GM12878 (cell line): ENCODE measurements around the gene SPCS3. TPM values are rescaled to one million over a fixed set of nuclear protein-coding genes. Genes with fewer than 3 reads are reported as not detected.

Source experiments
- ATAC-seq: fragments of 200-7000 bp; cut with Tn5 transposase; 3 replicates; pipeline ENCODE4 v1.9.1; 2020; ENCODE audit warnings: mild to moderate bottlenecking, moderate library complexity
- BruUV-seq: library from RNA; stranded (reverse); fragments of 400-500 nt; replicated peaks from 2 replicates; lab custom pipeline; 2021; lab: Mats Ljungman, UMichigan
- CTCF ChIA-PET: fragments of 300-600 bp; sonication (Branson Sonifier 250); formaldehyde crosslinking; extraction: SDS; loops from one replicate; lab custom pipeline; 2021; ENCODE audit warnings: inconsistent platforms; lab: Yijun Ruan, JAX
- POLR2A ChIA-PET: fragments of 350-600 bp; formaldehyde crosslinking; extraction: SDS; loops from one replicate; lab custom pipeline; 2021; ENCODE audit warnings: inconsistent platforms; lab: Charles Lee
- RAD21 ChIA-PET: fragments of 300-600 bp; sonication (Branson Sonifier 250); formaldehyde crosslinking; loops from one replicate; lab custom pipeline; 2023; ENCODE audit warnings: antibody characterized with exemption; ENCODE audit not compliant: unreplicated experiment; lab: Charles Lee
- SMC1A ChIA-PET: fragments of 300-600 bp; sonication (Branson Sonifier 250); formaldehyde crosslinking; loops from one replicate; lab custom pipeline; 2023; ENCODE audit not compliant: unreplicated experiment, uncharacterized antibody; lab: Charles Lee
- DNase-seq: peaks from one replicate; pipeline ENCODE4 v3.0.0-alpha.2; 2011; ENCODE audit warnings: low read depth, low spot score
- FAIRE-seq: peaks from 3 replicates; lab custom pipeline; 2011; peaks lifted over from hg19 to GRCh38; lab: Jason Lieb, UNC
- H2AFZ ChIP-seq: 2 replicates; pipeline ENCODE4 v1.6.0; 2011; ENCODE audit warnings: low read depth, low read length, control low read depth; ENCODE audit not compliant: control insufficient read depth
- H3K27ac ChIP-seq: 2 replicates; pipeline ENCODE4 v1.5.1; 2011; ENCODE audit warnings: control low read depth; ENCODE audit not compliant: control insufficient read depth, insufficient read depth
- H3K27me3 ChIP-seq, 2 experiments: replicated peaks in 1 of 2; 2 replicates each; pipeline versions ENCODE4 v1.6.0 to v1.6.1; 2011; ENCODE audit warnings: low read length in 1 of 2; ENCODE audit not compliant: control insufficient read depth in 2 of 2, insufficient read depth in 2 of 2
- H3K36me3 ChIP-seq, 2 experiments: 2 replicates each; pipeline ENCODE4 v1.5.1; 2011; ENCODE audit warnings: low read length in 1 of 2; ENCODE audit not compliant: control insufficient read depth in 2 of 2, insufficient read depth in 2 of 2
- H3K4me1 ChIP-seq: 2 replicates; pipeline ENCODE4 v1.6.1; 2011; ENCODE audit warnings: mild to moderate bottlenecking, low read length, moderate library complexity, mixed read lengths; ENCODE audit not compliant: control insufficient read depth, insufficient read depth
- H3K4me2 ChIP-seq: 2 replicates; pipeline ENCODE4 v1.6.0; 2011; ENCODE audit warnings: control low read depth; ENCODE audit not compliant: control insufficient read depth, insufficient read depth
- H3K4me3 ChIP-seq: fragments of 200-600 bp; sonication (generic); 2 replicates; pipeline ENCODE4 v1.5.1; 2016
- H3K79me2 ChIP-seq: 2 replicates; pipeline ENCODE4 v1.6.0; 2011; ENCODE audit warnings: low read length; ENCODE audit not compliant: control insufficient read depth, insufficient read depth
- H3K9ac ChIP-seq: 2 replicates; pipeline ENCODE4 v1.8.0; 2011; ENCODE audit warnings: low read length, control low read depth, mixed read lengths; ENCODE audit not compliant: control insufficient read depth, insufficient read depth
- H3K9me3 ChIP-seq: replicated peaks from 3 replicates; pipeline ENCODE4 v1.5.1; 2011; ENCODE audit warnings: mild to moderate bottlenecking, low read length; ENCODE audit not compliant: control insufficient read depth, insufficient read depth
- H4K20me1 ChIP-seq: 2 replicates; pipeline ENCODE4 v1.6.0; 2011; ENCODE audit not compliant: control insufficient read depth, insufficient read depth
- BCL11A ChIP-seq: IDR thresholded peaks from 2 replicates; pipeline ENCODE4 v1.6.1; 2011; ENCODE audit warnings: low read depth, low read length
- BHLHE40 ChIP-seq, 2 experiments: fragments of 450-650 bp in 1 of 2; IDR thresholded peaks; 2 replicates each; pipeline ENCODE4 v1.6.1; 2011 to 2017; ENCODE audit warnings: low read depth in 2 of 2, borderline replicate concordance in 1 of 2, improper control_type of control experiment in 1 of 2, low read length in 1 of 2, mild to moderate bottlenecking in 1 of 2
- CREB1 ChIP-seq: IDR thresholded peaks from 2 replicates; pipeline ENCODE4 v1.6.1; 2012; ENCODE audit warnings: low read depth, mild to moderate bottlenecking, inconsistent platforms
- ETV6 ChIP-seq, 2 experiments: fragments of 450-650 bp in 1 of 2; IDR thresholded peaks in 1 of 2; conservative IDR thresholded peaks in 1 of 2; 2 replicates each; pipeline ENCODE4 v1.6.1; 2014; ENCODE audit warnings: antibody characterized with exemption in 1 of 2, borderline replicate concordance in 1 of 2, low read depth in 1 of 2, mild to moderate bottlenecking in 1 of 2, moderate library complexity in 1 of 2
- FOXK2 ChIP-seq: fragments of 450-650 bp; IDR thresholded peaks from 2 replicates; pipeline ENCODE4 v1.6.1; 2017; ENCODE audit warnings: mild to moderate bottlenecking, moderate library complexity
- POU2F2 ChIP-seq: IDR thresholded peaks from 3 replicates; pipeline ENCODE4 v1.6.1; 2011; ENCODE audit warnings: low read depth, mild to moderate bottlenecking, low read length, borderline replicate concordance
- RUNX3 ChIP-seq: IDR thresholded peaks from 2 replicates; pipeline ENCODE4 v1.6.1; 2012; ENCODE audit warnings: low read length, inconsistent platforms
- SKIL ChIP-seq: fragments of 450-650 bp; IDR thresholded peaks from 2 replicates; pipeline ENCODE4 v1.6.1; 2017; ENCODE audit warnings: mild to moderate bottlenecking, low read depth, inconsistent platforms; ENCODE audit not compliant: poor library complexity, severe bottlenecking
- TCF12 ChIP-seq: IDR thresholded peaks from 2 replicates; pipeline ENCODE4 v1.6.1; 2011; ENCODE audit warnings: low read depth, mild to moderate bottlenecking, low read length
- ZNF24 ChIP-seq: fragments of 450-650 bp; IDR thresholded peaks from 2 replicates; pipeline ENCODE4 v1.6.1; 2017; ENCODE audit warnings: antibody characterized with exemption, mild to moderate bottlenecking
- WGBS: methylation state at CpG from one replicate; pipeline ENCODE4 v1.1.6; 2016; ENCODE audit warnings: low lambda C conversion rate; ENCODE audit not compliant: insufficient replicate concordance, insufficient coverage; ENCODE audit errors: missing lambda C conversion rate; 5-methylcytosine and 5-hydroxymethylcytosine counted together
- in situ Hi-C: fragments of 300-500 bp; cut with MboI; formaldehyde crosslinking; loops from 9 replicates; pipeline ENCODE4 v1.14.3; 2018; ENCODE audit warnings: mixed read lengths
- intact Hi-C: fragments of 100-400 bp; cut with micrococcal nuclease; formaldehyde crosslinking; loops from one replicate; pipeline ENCODE4 v1.14.2; 2022; ENCODE audit not compliant: unreplicated experiment
- polyA plus RNA-seq, 11 experiments: library from polyadenylated mRNA; depleted of rRNA in 4 of 11; unstranded in 6 of 11; stranded (reverse) in 5 of 11; fragments of >200 nt; fragmentation: Nextera tagmentation in 4 of 11; fragmentation: Illumina TruSeq in 1 of 11; extraction: Ambion mirVana in 4 of 11; extraction: Trizol in 1 of 11; gene quantifications; 1 replicate in 1 of 11; 2 replicates in 10 of 11; pipeline versions ENCODE4 v1.2.1 to v1.2.3, GENCODE V29; 2011 to 2016; ENCODE audit warnings: inconsistent platforms in 2 of 11, missing spikeins in 2 of 11, low read depth in 1 of 11
- total RNA-seq, 4 experiments: library from RNA; depleted of rRNA in 3 of 4; stranded (reverse); fragments of >200 nt in 3 of 4; fragmentation: Illumina TruSeq in 1 of 4; extraction: Trizol in 1 of 4; gene quantifications; 2 replicates each; pipeline versions ENCODE4 v1.2.1 to v1.2.3, GENCODE V29; 2013 to 2021
- TF ChIP-seq, protein P1 (sequence below): IDR thresholded peaks from 2 replicates; pipeline ENCODE4 v1.6.1; 2011; ENCODE audit warnings: low read depth, low read length, improper control_type of control experiment, borderline replicate concordance
- TF ChIP-seq, protein P2 (sequence below): IDR thresholded peaks from 2 replicates; pipeline ENCODE4 v1.6.1; 2012; ENCODE audit warnings: mild to moderate bottlenecking, low read depth, low read length

The SPCS3 gene
- total and polyA plus RNA-seq, 10 of the 15 experiments (the other 5 are each of a cell fraction or from before 2014, with no cell fraction given) = 50.0 to 151 (median 76.4) TPM

DNA sequence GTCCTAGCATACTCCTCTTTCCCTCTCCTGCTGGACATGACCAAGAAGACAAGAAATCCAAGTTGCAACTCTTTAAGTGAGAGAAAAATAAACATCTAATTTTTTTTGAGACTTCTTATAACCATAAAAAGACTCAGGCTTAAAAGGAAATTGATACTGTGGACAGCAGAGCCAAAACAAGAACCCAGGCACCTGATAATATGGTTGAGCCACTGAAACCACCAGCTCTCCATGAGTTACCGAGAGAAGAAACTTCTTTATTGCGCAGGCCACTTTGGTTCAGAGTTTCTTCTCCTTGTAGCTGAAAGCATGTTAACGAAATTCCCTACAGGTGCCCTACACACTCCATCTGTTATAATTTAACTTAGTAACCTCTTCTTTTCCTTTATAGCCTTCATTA, 11.3 kb upstream of the SPCS3 start:
- FAIRE-seq = no peak
- in situ Hi-C loops (loop anchor here (5.0 kb wide), 1 partner anchor 111 kb away; the partner anchor contains the start of gene SPATA4), intact Hi-C loops (no loop called here)
- Histone ChIP-seq H2AFZ (no peak overlapping the region), H3K9me3 (no peaks in the 10 kb centered on the region), H3K27me3 (no peaks in the 10 kb centered on the region), H4K20me1 (no peaks in the 10 kb centered on the region), H3K4me2 (peak overlapping the region; percentile 57), H3K4me1 (peaks cover 17% of the 10 kb centered on the region), H3K27ac (no peak overlapping the region), H3K4me3 (no peak overlapping the region)
- DNase-seq = no peak
- no TSS peak for BruUV-seq
- CTCF ChIA-PET = interaction anchor here (1.4 kb wide), 1 partner anchor 15 kb away, joined by 5 read pairs; no protein-coding TSS in a partner anchor
- POLR2A ChIA-PET = no interaction called here
- ATAC-seq = peak; percentile 61
- 0% methylated on average over 3 of the region's 3 CpGs for WGBS
- RAD21 ChIA-PET = no interaction called here
- SMC1A ChIA-PET = interaction anchor here (1.1 to 1.2 kb wide), 3 partner anchors 11 to 158 kb away, joined by 3 to 4 read pairs (median 3); no protein-coding TSS in a partner anchor
- TF ChIP-seq SKIL (no peak), ZNF24 (no peak), ETV6 (conservative IDR thresholded peaks at IDR 0.05 in 1 of 2, IDR thresholded peaks at IDR 0.05 in 1 of 2; ENCODE audit: borderline replicate concordance in 1 of 2, low read depth in 1 of 2) (no peak), BHLHE40 (IDR thresholded peaks at IDR 0.05; ENCODE audit: borderline replicate concordance in 1 of 2, low read depth in 2 of 2, low read length in 1 of 2) (0 out of 4 replicates have a peak, but pooled peaks of 1 of the 2 experiments have one; percentile 32), FOXK2 (no peak), POU2F2 (no peak), TCF12 (0 out of 2 replicates have a peak, but pooled peaks have one; percentile 16), CREB1 (no peak), BCL11A (no peak), RUNX3 (peak; percentile 50)
- TF ChIP-seq, protein P1, sequence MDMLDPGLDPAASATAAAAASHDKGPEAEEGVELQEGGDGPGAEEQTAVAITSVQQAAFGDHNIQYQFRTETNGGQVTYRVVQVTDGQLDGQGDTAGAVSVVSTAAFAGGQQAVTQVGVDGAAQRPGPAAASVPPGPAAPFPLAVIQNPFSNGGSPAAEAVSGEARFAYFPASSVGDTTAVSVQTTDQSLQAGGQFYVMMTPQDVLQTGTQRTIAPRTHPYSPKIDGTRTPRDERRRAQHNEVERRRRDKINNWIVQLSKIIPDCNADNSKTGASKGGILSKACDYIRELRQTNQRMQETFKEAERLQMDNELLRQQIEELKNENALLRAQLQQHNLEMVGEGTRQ = no peak
- TF ChIP-seq, protein P2, sequence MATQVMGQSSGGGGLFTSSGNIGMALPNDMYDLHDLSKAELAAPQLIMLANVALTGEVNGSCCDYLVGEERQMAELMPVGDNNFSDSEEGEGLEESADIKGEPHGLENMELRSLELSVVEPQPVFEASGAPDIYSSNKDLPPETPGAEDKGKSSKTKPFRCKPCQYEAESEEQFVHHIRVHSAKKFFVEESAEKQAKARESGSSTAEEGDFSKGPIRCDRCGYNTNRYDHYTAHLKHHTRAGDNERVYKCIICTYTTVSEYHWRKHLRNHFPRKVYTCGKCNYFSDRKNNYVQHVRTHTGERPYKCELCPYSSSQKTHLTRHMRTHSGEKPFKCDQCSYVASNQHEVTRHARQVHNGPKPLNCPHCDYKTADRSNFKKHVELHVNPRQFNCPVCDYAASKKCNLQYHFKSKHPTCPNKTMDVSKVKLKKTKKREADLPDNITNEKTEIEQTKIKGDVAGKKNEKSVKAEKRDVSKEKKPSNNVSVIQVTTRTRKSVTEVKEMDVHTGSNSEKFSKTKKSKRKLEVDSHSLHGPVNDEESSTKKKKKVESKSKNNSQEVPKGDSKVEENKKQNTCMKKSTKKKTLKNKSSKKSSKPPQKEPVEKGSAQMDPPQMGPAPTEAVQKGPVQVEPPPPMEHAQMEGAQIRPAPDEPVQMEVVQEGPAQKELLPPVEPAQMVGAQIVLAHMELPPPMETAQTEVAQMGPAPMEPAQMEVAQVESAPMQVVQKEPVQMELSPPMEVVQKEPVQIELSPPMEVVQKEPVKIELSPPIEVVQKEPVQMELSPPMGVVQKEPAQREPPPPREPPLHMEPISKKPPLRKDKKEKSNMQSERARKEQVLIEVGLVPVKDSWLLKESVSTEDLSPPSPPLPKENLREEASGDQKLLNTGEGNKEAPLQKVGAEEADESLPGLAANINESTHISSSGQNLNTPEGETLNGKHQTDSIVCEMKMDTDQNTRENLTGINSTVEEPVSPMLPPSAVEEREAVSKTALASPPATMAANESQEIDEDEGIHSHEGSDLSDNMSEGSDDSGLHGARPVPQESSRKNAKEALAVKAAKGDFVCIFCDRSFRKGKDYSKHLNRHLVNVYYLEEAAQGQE = no peak
- TF ChIP-seq, all 136 proteins: peak for 3
- no peaks in the 10 kb centered on the region for H3K79me2 ChIP-seq
- no peaks in the 10 kb centered on the region for H3K36me3 ChIP-seq
- no peak overlapping the region for H3K9ac ChIP-seq
